ENCODE data around the gene PKN1. TPM values are rescaled to one million over a fixed set of nuclear protein-coding genes. Genes with fewer than 3 reads are reported as not detected.

Gene PKN1
- total and polyA plus RNA-seq, 2 of the 13 experiments (the other 11 are each of a cell fraction or from before 2014, with no cell fraction given), result 45.7 to 54.5 TPM

GRCh38 chr19:14502334-14503092 lies 69.4 kb downstream of the PKN1 start (continued):
- TF ChIP-seq ASH2L (IDR thresholded peaks at IDR 0.05; ENCODE audit: insufficient read length, low read depth, low read length) (no peak), EEA1 (CRISPR knock-in tag; IDR thresholded peaks at IDR 0.05; ENCODE audit: borderline replicate concordance) (no peak), ZBTB26 (CRISPR knock-in tag; IDR thresholded peaks at IDR 0.05; ENCODE audit: borderline replicate concordance) (no peak), ZHX1 (CRISPR knock-in tag; IDR thresholded peaks at IDR 0.05; ENCODE audit: low read depth) (no peak), MLLT10 (CRISPR knock-in tag; IDR thresholded peaks at IDR 0.05) (no peak), ZBTB37 (CRISPR knock-in tag; IDR thresholded peaks at IDR 0.05) (no peak), ATF7 (IDR thresholded peaks at IDR 0.05) (no peak), ATF7 (CRISPR knock-in tag; IDR thresholded peaks at IDR 0.05) (no peak), ZNF432 (CRISPR knock-in tag; IDR thresholded peaks at IDR 0.05; ENCODE audit: borderline replicate concordance) (no peak), BRF2 (CRISPR knock-in tag; IDR thresholded peaks at IDR 0.05) (no peak), RFX5 (IDR thresholded peaks at IDR 0.05; ENCODE audit: low read depth, low read length) (no peak), FOSL2 (CRISPR knock-in tag; IDR thresholded peaks at IDR 0.05) (peak; percentile 55; the same call in 1 of the 2 replicates), LRRFIP1 (CRISPR knock-in tag; conservative IDR thresholded peaks at IDR 0.05) (no peak), NCOA5 (CRISPR knock-in tag; IDR thresholded peaks at IDR 0.05) (no peak), HNF4G (IDR thresholded peaks at IDR 0.05; ENCODE audit: borderline replicate concordance, low read depth, low read length) (no peak), HNF4G (CRISPR knock-in tag; IDR thresholded peaks at IDR 0.05; ENCODE audit: borderline replicate concordance, low read depth) (no peak), NFYB (CRISPR knock-in tag; IDR thresholded peaks at IDR 0.05) (no peak), ZNF225 (CRISPR knock-in tag; IDR thresholded peaks at IDR 0.05) (no peak), ATF7-NPFF (CRISPR knock-in tag; IDR thresholded peaks at IDR 0.05; ENCODE audit: low read depth) (no peak), NCOR1 (IDR thresholded peaks at IDR 0.05; ENCODE audit: borderline replicate concordance, low read length) (no peak), HNRNPK (IDR thresholded peaks at IDR 0.05; ENCODE audit: low read depth, low read length, poor library complexity, severe bottlenecking) (no peak)

Data from HepG2 (cell line).